Endothelial cell of umbilical vein (primary cell): ENCODE data around the gene SCN5A. TPM values are rescaled to one million over a fixed set of nuclear protein-coding genes. Genes with fewer than 3 reads are reported as not detected.

Experiments
- BruUV-seq: library from RNA; stranded (reverse); fragments of 400-500 nt; replicated peaks from 2 replicates; lab custom pipeline; 2021; lab: Mats Ljungman, UMichigan
- CTCF ChIA-PET: fragments of 300-600, 350-600 bp; sonication (Branson Sonifier 250); formaldehyde crosslinking; loops from one replicate; lab custom pipeline; 2021; ENCODE audit warnings: antibody characterized with exemption, inconsistent platforms; lab: Charles Lee
- POLR2A ChIA-PET: fragments of 300-600, 350-600 bp; sonication (Branson Sonifier 250); formaldehyde crosslinking; loops from one replicate; lab custom pipeline; 2021; ENCODE audit warnings: antibody characterized with exemption, inconsistent platforms; lab: Charles Lee
- DNase-seq: peaks from one replicate; pipeline ENCODE4 v3.0.0-alpha.2; 2011; ENCODE audit warnings: low read depth, low spot score
- FAIRE-seq: peaks from 2 replicates; lab custom pipeline; 2011; peaks lifted over from hg19 to GRCh38; lab: Jason Lieb, UNC
- H2AFZ ChIP-seq: 2 replicates; pipeline ENCODE4 v1.6.0; 2012; ENCODE audit warnings: low read depth, low read length, control low read depth, inconsistent platforms
- H3K27ac ChIP-seq: 2 replicates; pipeline ENCODE4 v1.5.1; 2011; ENCODE audit warnings: low read depth, mild to moderate bottlenecking, control low read depth, low read length, moderate library complexity; ENCODE audit not compliant: insufficient read depth
- H3K27me3 ChIP-seq, 2 experiments: 2 replicates each; pipeline versions ENCODE4 v1.6.0 to v1.6.1; 2011; ENCODE audit warnings: low read length in 2 of 2, mixed read lengths in 1 of 2; ENCODE audit not compliant: control insufficient read depth in 2 of 2, insufficient read depth in 2 of 2
- H3K36me3 ChIP-seq, 2 experiments: 2 replicates in 1 of 2; 3 replicates in 1 of 2; pipeline ENCODE4 v1.5.1; 2011; ENCODE audit warnings: low read length in 2 of 2, mild to moderate bottlenecking in 1 of 2, moderate library complexity in 1 of 2; ENCODE audit not compliant: control insufficient read depth in 2 of 2, insufficient read depth in 2 of 2; ENCODE audit errors: extremely low read depth in 1 of 2
- H3K4me1 ChIP-seq: 3 replicates; pipeline ENCODE4 v1.5.1; 2011; ENCODE audit warnings: mild to moderate bottlenecking, low read length; ENCODE audit not compliant: control insufficient read depth, insufficient read depth; ENCODE audit errors: extremely low read depth
- H3K4me2 ChIP-seq: 2 replicates; pipeline ENCODE4 v1.6.1; 2011; ENCODE audit warnings: low read length, control low read depth, mixed read lengths; ENCODE audit not compliant: insufficient read depth
- H3K4me3 ChIP-seq, 3 experiments: fragments of 200-600 bp in 1 of 3; sonication (generic), shearing (Covaris generic) in 1 of 3; replicated peaks in 1 of 3; 2 replicates each; pipeline ENCODE4 v1.5.1; 2011 to 2016; ENCODE audit warnings: control low read depth in 3 of 3, low read length in 3 of 3, mild to moderate bottlenecking in 2 of 3, inconsistent platforms in 1 of 3, low read depth in 1 of 3, moderate library complexity in 1 of 3; ENCODE audit not compliant: insufficient read depth in 1 of 3
- H3K79me2 ChIP-seq: 2 replicates; pipeline ENCODE4 v1.6.0; 2012; ENCODE audit warnings: low read length, inconsistent platforms; ENCODE audit not compliant: control insufficient read depth, insufficient read depth
- H3K9ac ChIP-seq: replicated peaks from 2 replicates; pipeline ENCODE3; 2011; ENCODE audit warnings: low read length, control low read depth; ENCODE audit not compliant: insufficient read depth; ENCODE audit errors: extremely low read depth
- H3K9me1 ChIP-seq: replicated peaks from 3 replicates; pipeline ENCODE4 v1.6.0; 2011; ENCODE audit warnings: mild to moderate bottlenecking, low read length; ENCODE audit not compliant: control insufficient read depth, insufficient read depth; ENCODE audit errors: extremely low read depth
- H3K9me3 ChIP-seq: replicated peaks from 2 replicates; pipeline ENCODE4 v1.5.1; 2012; ENCODE audit warnings: low read length, inconsistent platforms; ENCODE audit not compliant: control insufficient read depth, insufficient read depth
- H4K20me1 ChIP-seq: replicated peaks from 2 replicates; pipeline ENCODE3; 2011; ENCODE audit warnings: mild to moderate bottlenecking, low read length; ENCODE audit not compliant: control insufficient read depth, insufficient read depth; ENCODE audit errors: extremely low read depth
- EZH2 ChIP-seq: IDR thresholded peaks from 2 replicates; pipeline ENCODE4 v1.6.1; 2012; ENCODE audit warnings: borderline replicate concordance, low read depth, mild to moderate bottlenecking, moderate library complexity, low read length, inconsistent platforms; ENCODE audit not compliant: severe bottlenecking
- FOS ChIP-seq: IDR thresholded peaks from 2 replicates; pipeline ENCODE4 v1.6.1; 2011; ENCODE audit warnings: mild to moderate bottlenecking, low read length, moderate library complexity, borderline replicate concordance; ENCODE audit not compliant: insufficient read depth
- GATA2 ChIP-seq: IDR thresholded peaks from 2 replicates; pipeline ENCODE4 v1.7.0; 2011; ENCODE audit warnings: low read depth, mild to moderate bottlenecking, moderate library complexity, mixed read lengths, low read length; ENCODE audit not compliant: insufficient read length, insufficient read depth
- JUN ChIP-seq: IDR thresholded peaks from 2 replicates; pipeline ENCODE4 v1.6.1; 2011; ENCODE audit warnings: borderline replicate concordance, low read depth; ENCODE audit not compliant: insufficient read length, insufficient read depth
- MYC ChIP-seq: IDR thresholded peaks from one replicate; pipeline ENCODE4 v1.6.1; 2011; ENCODE audit warnings: mild to moderate bottlenecking, low read depth, low read length
- POLR2A ChIP-seq: IDR thresholded peaks from 2 replicates; pipeline ENCODE4 v1.6.1; 2012; ENCODE audit warnings: low read depth, mild to moderate bottlenecking, control low read depth, low read length
- POLR2AphosphoS5 ChIP-seq: IDR thresholded peaks from 2 replicates; pipeline ENCODE4 v1.6.1; 2012; ENCODE audit warnings: low read depth, mild to moderate bottlenecking, control low read depth, low read length, moderate library complexity; ENCODE audit not compliant: insufficient read depth
- dilution Hi-C: fragments of 300-500 bp; cut with MboI; formaldehyde crosslinking; loops from one replicate; pipeline ENCODE4 v1.15.0; 2019; ENCODE audit warnings: low sequenced_read_pairs; ENCODE audit not compliant: extremely low pct_ligation_motif_present
- intact Hi-C: fragments of 100-400 bp; cut with micrococcal nuclease; formaldehyde crosslinking; loops from one replicate; pipeline ENCODE4 v1.10.0; 2022
- polyA plus RNA-seq, 4 experiments: library from polyadenylated mRNA; depleted of rRNA in 3 of 4; stranded (reverse) in 3 of 4; unstranded in 1 of 4; fragments of >200 nt; gene quantifications; 2 replicates each; pipeline versions ENCODE4 v1.2.1 to v1.2.3, GENCODE V29; 2011 to 2012; ENCODE audit warnings: missing spikeins in 1 of 4
- total RNA-seq: library from RNA; stranded (reverse); gene quantifications from 2 replicates; pipeline ENCODE4 v1.2.3, GENCODE V29; 2021
- TF ChIP-seq, protein P1 (sequence below): IDR thresholded peaks from 2 replicates; pipeline ENCODE4 v1.6.1; 2011; ENCODE audit not compliant: insufficient read depth, insufficient read length
- TF ChIP-seq, protein P2 (sequence below), 2 donors: IDR thresholded peaks; 1 replicate in 1 of 2; 2 replicates in 1 of 2; pipeline ENCODE4 v1.5.1; 2011; ENCODE audit warnings: low read length in 2 of 2, mild to moderate bottlenecking in 2 of 2, moderate library complexity in 2 of 2, control low read depth in 1 of 2, inconsistent platforms in 1 of 2, low read depth in 1 of 2; ENCODE audit not compliant: insufficient read depth in 1 of 2; ENCODE audit errors: extremely low read depth in 1 of 2

The SCN5A gene
- total and polyA plus RNA-seq, 2 donors (not counting 3 experiments of a cell fraction or from before 2014, with no cell fraction given) = 2.7 to 20.0 TPM

DNA sequence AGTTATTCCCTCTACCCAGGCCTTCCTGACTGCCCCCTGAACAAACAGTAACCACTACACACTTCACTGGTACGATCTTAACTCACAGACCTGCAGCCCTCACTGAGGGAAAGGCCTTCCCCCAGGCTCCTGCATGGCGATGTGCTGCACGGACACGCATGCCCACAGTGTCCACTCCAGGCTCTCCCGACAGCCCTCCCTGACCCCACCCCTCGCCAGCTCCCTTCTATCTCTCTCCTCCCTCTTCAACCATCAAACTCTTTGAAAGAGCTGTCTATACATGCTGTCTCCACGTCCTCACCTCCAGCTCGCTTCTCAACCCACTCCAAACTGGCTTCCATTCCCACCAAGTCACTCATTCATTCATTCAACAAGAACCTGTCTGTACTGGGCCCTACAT, 3.9 kb downstream of the SCN5A start:
- Histone ChIP-seq H3K9me3 (no peaks in the 10 kb centered on the region), H3K4me3 (no peak overlapping the region), H3K4me1 (peaks cover 10% of the 10 kb centered on the region), H3K27ac (no peak overlapping the region), H3K4me2 (no peak overlapping the region), H3K27me3 (no peaks in the 10 kb centered on the region), H3K9ac (no peak overlapping the region), H3K9me1 (no peaks in the 10 kb centered on the region), H3K36me3 (no peaks in the 10 kb centered on the region), H3K79me2 (peaks cover 3% of the 10 kb centered on the region), H2AFZ (no peak overlapping the region), H4K20me1 (no peaks in the 10 kb centered on the region)
- CTCF ChIA-PET = interaction anchor here (1.1 to 4.8 kb wide), 9 partner anchors 10 to 198 kb away, joined by 3 to 62 read pairs (median 13); partner anchors contain the start of gene EXOG
- dilution Hi-C loops (no loop called here), intact Hi-C loops (no loop called here)
- POLR2A ChIA-PET = no interaction called here
- FAIRE-seq (no peak), DNase-seq (no peak)
- BruUV-seq = no TSS peak
- TF ChIP-seq JUN (no peak), POLR2AphosphoS5 (no peak), MYC (no peak), GATA2 (no peak), FOS (no peak), EZH2 (no peak), POLR2A (no peak)
- TF ChIP-seq, protein P1, sequence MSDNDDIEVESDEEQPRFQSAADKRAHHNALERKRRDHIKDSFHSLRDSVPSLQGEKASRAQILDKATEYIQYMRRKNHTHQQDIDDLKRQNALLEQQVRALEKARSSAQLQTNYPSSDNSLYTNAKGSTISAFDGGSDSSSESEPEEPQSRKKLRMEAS = no peak
- TF ChIP-seq, protein P2, sequence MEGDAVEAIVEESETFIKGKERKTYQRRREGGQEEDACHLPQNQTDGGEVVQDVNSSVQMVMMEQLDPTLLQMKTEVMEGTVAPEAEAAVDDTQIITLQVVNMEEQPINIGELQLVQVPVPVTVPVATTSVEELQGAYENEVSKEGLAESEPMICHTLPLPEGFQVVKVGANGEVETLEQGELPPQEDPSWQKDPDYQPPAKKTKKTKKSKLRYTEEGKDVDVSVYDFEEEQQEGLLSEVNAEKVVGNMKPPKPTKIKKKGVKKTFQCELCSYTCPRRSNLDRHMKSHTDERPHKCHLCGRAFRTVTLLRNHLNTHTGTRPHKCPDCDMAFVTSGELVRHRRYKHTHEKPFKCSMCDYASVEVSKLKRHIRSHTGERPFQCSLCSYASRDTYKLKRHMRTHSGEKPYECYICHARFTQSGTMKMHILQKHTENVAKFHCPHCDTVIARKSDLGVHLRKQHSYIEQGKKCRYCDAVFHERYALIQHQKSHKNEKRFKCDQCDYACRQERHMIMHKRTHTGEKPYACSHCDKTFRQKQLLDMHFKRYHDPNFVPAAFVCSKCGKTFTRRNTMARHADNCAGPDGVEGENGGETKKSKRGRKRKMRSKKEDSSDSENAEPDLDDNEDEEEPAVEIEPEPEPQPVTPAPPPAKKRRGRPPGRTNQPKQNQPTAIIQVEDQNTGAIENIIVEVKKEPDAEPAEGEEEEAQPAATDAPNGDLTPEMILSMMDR (IDR thresholded peaks at IDR 0.05; ENCODE audit: extremely low read depth in 1 of 2, insufficient read depth in 1 of 2, low read depth in 1 of 2, low read length in 2 of 2) = no peak
